Activated T-helper 17 cell treated with anti-CD3 and anti-CD28 coated beads, Interleukin-2, amount 50 U/mL, for 72 hours (primary cell): Measurements from ENCODE around the gene PDE4D. TPM values are rescaled to one million over a fixed set of nuclear protein-coding genes. Genes with fewer than 3 reads are reported as not detected.

ENCODE experiments used
- ATAC-seq: fragments of 150-1000 bp; cut with Tn5 transposase; replicated peaks from 2 replicates; pipeline ENCODE4 v1.10.0; 2021; ENCODE audit warnings: mild to moderate bottlenecking, moderate library complexity
- H3K27ac Mint-ChIP-seq: one replicate; pipeline ENCODE4 v1.8.0; 2022; ENCODE audit warnings: mixed read lengths
- H3K27me3 Mint-ChIP-seq: one replicate; pipeline ENCODE4 v1.8.0; 2022; ENCODE audit warnings: mixed read lengths
- H3K36me3 Mint-ChIP-seq: one replicate; pipeline ENCODE4 v1.8.0; 2022; ENCODE audit warnings: low read depth, mild to moderate bottlenecking, mixed read lengths
- H3K4me1 Mint-ChIP-seq: one replicate; pipeline ENCODE4 v1.8.0; 2022; ENCODE audit warnings: mixed read lengths
- H3K4me3 Mint-ChIP-seq: one replicate; pipeline ENCODE4 v1.8.0; 2022; ENCODE audit warnings: mild to moderate bottlenecking, mixed read lengths
- H3K9me3 Mint-ChIP-seq: one replicate; pipeline ENCODE4 v1.8.0; 2022; ENCODE audit warnings: mixed read lengths
- total RNA-seq, 2 donors: library from RNA; stranded (reverse); gene quantifications; one replicate each; pipeline ENCODE4 v1.2.3, GENCODE V29; 2022

Gene PDE4D
- total RNA-seq, 2 donors from 2014 or later: 68.9 to 125 TPM

GRCh38 chr5:59142138-59142537 is 751.4 kb downstream of the PDE4D start:
- ATAC-seq: no peak
- Mint-ChIP-seq H3K4me3 (peak overlapping the region; percentile 47), H3K36me3 (no peaks in the 10 kb centered on the region), H3K9me3 (no peaks in the 10 kb centered on the region), H3K4me1 (peaks cover 14% of the 10 kb centered on the region), H3K27me3 (no peaks in the 10 kb centered on the region), H3K27ac (peak overlapping the region; percentile 65)

- H3K27me3 Mint-ChIP-seq: no peaks in the 10 kb centered on the region
- peaks cover 14% of the 10 kb centered on the region for H3K4me1 Mint-ChIP-seq
- H3K9me3 Mint-ChIP-seq: no peaks in the 10 kb centered on the region
- no peak overlapping the region for H3K27ac Mint-ChIP-seq
- no peak overlapping the region for H3K4me3 Mint-ChIP-seq
- H3K36me3 Mint-ChIP-seq: no peaks in the 10 kb centered on the region
- ATAC-seq: peak; percentile 22
These were observed 753.4 kb downstream of the PDE4D start for GRCh38 chr5:59140133-59140532.

GRCh38 chr5:59139695-59140094 is 753.8 kb downstream of the PDE4D start:
- Mint-ChIP-seq H3K4me3 (no peak overlapping the region), H3K4me1 (peaks cover 16% of the 10 kb centered on the region), H3K27ac (no peak overlapping the region), H3K9me3 (no peaks in the 10 kb centered on the region), H3K27me3 (no peaks in the 10 kb centered on the region), H3K36me3 (no peaks in the 10 kb centered on the region)
- peak; percentile 39 for ATAC-seq

- Mint-ChIP-seq H3K27ac (no peak overlapping the region), H3K4me3 (no peak overlapping the region), H3K9me3 (peaks cover 5% of the 10 kb centered on the region), H3K4me1 (peaks cover 26% of the 10 kb centered on the region), H3K27me3 (no peaks in the 10 kb centered on the region), H3K36me3 (no peaks in the 10 kb centered on the region)
- no peak for ATAC-seq
These were observed 755.0 kb downstream of the PDE4D start for GRCh38 chr5:59138509-59138908.

GRCh38 chr5:59137846-59138245 is 755.7 kb downstream of the PDE4D start:
- ATAC-seq: no peak
- no peaks in the 10 kb centered on the region for H3K36me3 Mint-ChIP-seq

GRCh38 chr5:59136549-59136948 is 757.0 kb downstream of the PDE4D start:
- no peaks in the 10 kb centered on the region for H3K36me3 Mint-ChIP-seq
- no peaks in the 10 kb centered on the region for H3K27me3 Mint-ChIP-seq
- peaks cover 32% of the 10 kb centered on the region for H3K4me1 Mint-ChIP-seq
- H3K4me3 Mint-ChIP-seq: no peak overlapping the region
- no peak overlapping the region for H3K27ac Mint-ChIP-seq
- H3K9me3 Mint-ChIP-seq: peaks cover 5% of the 10 kb centered on the region
- no peak for ATAC-seq

More at GRCh38 chr5:59137846-59138245, 755.7 kb downstream of the PDE4D start:
- Mint-ChIP-seq H3K4me1 (peaks cover 30% of the 10 kb centered on the region), H3K27me3 (no peaks in the 10 kb centered on the region), H3K9me3 (peaks cover 5% of the 10 kb centered on the region), H3K27ac (no peak overlapping the region), H3K4me3 (no peak overlapping the region)

GRCh38 chr5:59134471-59135163 is 758.9 kb downstream of the PDE4D start:
- Mint-ChIP-seq H3K9me3 (peaks cover 5% of the 10 kb centered on the region), H3K4me1 (peaks cover 29% of the 10 kb centered on the region), H3K36me3 (no peaks in the 10 kb centered on the region), H3K4me3 (peak overlapping the region; percentile 62), H3K27me3 (no peaks in the 10 kb centered on the region), H3K27ac (peak overlapping the region; percentile 84)
- ATAC-seq: no peak

- peaks cover 5% of the 10 kb centered on the region for H3K9me3 Mint-ChIP-seq
- peak overlapping the region; percentile 55 for H3K4me3 Mint-ChIP-seq
- peaks cover 31% of the 10 kb centered on the region for H3K4me1 Mint-ChIP-seq
- H3K27ac Mint-ChIP-seq: peak overlapping the region; percentile 49
- H3K27me3 Mint-ChIP-seq: no peaks in the 10 kb centered on the region
- H3K36me3 Mint-ChIP-seq: no peaks in the 10 kb centered on the region
- no peak for ATAC-seq
These were observed 759.7 kb downstream of the PDE4D start for GRCh38 chr5:59133764-59134261.

- peak; percentile 42 for ATAC-seq
- Mint-ChIP-seq H3K27ac (peak overlapping the region; percentile 79), H3K4me1 (peaks cover 29% of the 10 kb centered on the region), H3K27me3 (no peaks in the 10 kb centered on the region), H3K36me3 (no peaks in the 10 kb centered on the region), H3K9me3 (peaks cover 5% of the 10 kb centered on the region), H3K4me3 (peak overlapping the region; percentile 55)
These were observed 761.4 kb downstream of the PDE4D start for GRCh38 chr5:59132131-59132530.

GRCh38 chr5:59130431-59130830 is 763.1 kb downstream of the PDE4D start:
- peak; percentile 48 for ATAC-seq
- peaks cover 5% of the 10 kb centered on the region for H3K9me3 Mint-ChIP-seq
- peak overlapping the region; percentile 79 for H3K27ac Mint-ChIP-seq
- no peaks in the 10 kb centered on the region for H3K27me3 Mint-ChIP-seq
- H3K4me3 Mint-ChIP-seq: peak overlapping the region; percentile 55
- peaks cover 29% of the 10 kb centered on the region for H3K4me1 Mint-ChIP-seq
- no peaks in the 10 kb centered on the region for H3K36me3 Mint-ChIP-seq

- H3K36me3 Mint-ChIP-seq: no peaks in the 10 kb centered on the region
- no peak overlapping the region for H3K4me3 Mint-ChIP-seq
- no peak overlapping the region for H3K27ac Mint-ChIP-seq
These were observed 764.8 kb downstream of the PDE4D start for GRCh38 chr5:59128646-59129290.

GRCh38 chr5:59126708-59127573 is 766.6 kb downstream of the PDE4D start:
- H3K4me3 Mint-ChIP-seq: no peak overlapping the region
- H3K9me3 Mint-ChIP-seq: no peaks in the 10 kb centered on the region
- peaks cover 10% of the 10 kb centered on the region for H3K4me1 Mint-ChIP-seq
- peak; percentile 0 for ATAC-seq
- H3K36me3 Mint-ChIP-seq: no peaks in the 10 kb centered on the region
- no peak overlapping the region for H3K27ac Mint-ChIP-seq
- no peaks in the 10 kb centered on the region for H3K27me3 Mint-ChIP-seq

More at GRCh38 chr5:59128646-59129290, 764.8 kb downstream of the PDE4D start:
- Mint-ChIP-seq H3K27me3 (no peaks in the 10 kb centered on the region), H3K4me1 (peaks cover 20% of the 10 kb centered on the region), H3K9me3 (peaks cover 1% of the 10 kb centered on the region)
- no peak for ATAC-seq

GRCh38 chr5:59126016-59126707 is 767.4 kb downstream of the PDE4D start:
- H3K36me3 Mint-ChIP-seq: no peaks in the 10 kb centered on the region
- H3K4me1 Mint-ChIP-seq: peaks cover 11% of the 10 kb centered on the region
- H3K27ac Mint-ChIP-seq: no peak overlapping the region
- no peak overlapping the region for H3K4me3 Mint-ChIP-seq
- no peak for ATAC-seq
- no peaks in the 10 kb centered on the region for H3K9me3 Mint-ChIP-seq
- no peaks in the 10 kb centered on the region for H3K27me3 Mint-ChIP-seq
